Measurements from ENCODE around the gene FHOD3.

GRCh38 chr18:36249392-36249791 is 48.1 kb upstream of the FHOD3 start:
- TF ChIP-seq CTCF (IDR thresholded peaks at IDR 0.05 in 8 of 11, conservative IDR thresholded peaks at IDR 0.05 in 3 of 11) (no peak), POLR2A (IDR thresholded peaks at IDR 0.05) (no peak), POLR2AphosphoS5 (IDR thresholded peaks at IDR 0.05) (no peak)

All from spleen (tissue), 7 donors.